Skeletal muscle tissue (tissue), 4 donors: ENCODE data around the gene SEMA4C. TPM values are rescaled to one million over a fixed set of nuclear protein-coding genes. Genes with fewer than 3 reads are reported as not detected.

Experiments used
- H3K27ac ChIP-seq: one replicate; pipeline ENCODE4 v1.7.0; 2013; ENCODE audit warnings: mild to moderate bottlenecking, low read depth, low read length, inconsistent platforms
- H3K27me3 ChIP-seq, 3 donors: one replicate each; pipeline ENCODE4 v1.7.0; 2013; ENCODE audit warnings: low read length in 3 of 3; ENCODE audit not compliant: control insufficient read depth in 3 of 3, insufficient read depth in 3 of 3
- H3K36me3 ChIP-seq, 3 donors: one replicate each; pipeline ENCODE4 v1.7.0; 2013; ENCODE audit warnings: low read length in 3 of 3; ENCODE audit not compliant: control insufficient read depth in 3 of 3, insufficient read depth in 3 of 3
- H3K4me1 ChIP-seq, 3 donors: one replicate each; pipeline ENCODE4 v1.7.0; 2013; ENCODE audit warnings: low read length in 3 of 3, mild to moderate bottlenecking in 3 of 3; ENCODE audit not compliant: control insufficient read depth in 3 of 3, insufficient read depth in 3 of 3
- H3K4me3 ChIP-seq, 3 donors: one replicate each; pipeline ENCODE4 v1.7.0; 2013; ENCODE audit warnings: low read length in 3 of 3
- H3K9ac ChIP-seq, 3 donors: one replicate each; pipeline ENCODE4 v1.7.0; 2013; ENCODE audit warnings: low read length in 3 of 3, mild to moderate bottlenecking in 3 of 3, moderate library complexity in 2 of 3, low read depth in 1 of 3
- H3K9me3 ChIP-seq, 3 donors: one replicate each; pipeline ENCODE4 v1.7.0; 2013; ENCODE audit warnings: low read length in 3 of 3; ENCODE audit not compliant: control insufficient read depth in 3 of 3
- total RNA-seq: library from RNA; depleted of rRNA; stranded (reverse); fragments of >200 nt; gene quantifications from one replicate; pipeline ENCODE4 v1.2.3, GENCODE V29; 2014
- donor health status: Osteomylitis.

The SEMA4C gene
- total RNA-seq, 1 donor from 2014 or later, result 29.7 TPM

DNA sequence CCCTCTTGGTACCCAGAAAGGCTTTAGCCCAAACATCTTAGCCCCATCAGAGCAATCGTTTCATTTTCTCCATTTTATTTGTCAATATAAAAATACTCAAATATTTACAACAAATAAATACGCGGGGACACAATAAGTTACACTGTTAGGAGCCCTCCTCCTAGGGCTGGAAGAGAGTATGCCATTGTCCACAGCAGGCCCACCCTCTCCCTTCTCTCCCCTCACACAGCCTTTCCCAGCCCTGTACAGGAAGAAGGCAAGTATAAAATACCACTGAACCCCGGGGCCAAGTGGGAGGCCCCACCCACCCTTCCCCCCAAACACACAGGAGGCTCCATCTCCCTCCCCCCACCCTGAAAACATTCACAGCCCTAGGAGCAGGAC, 10.2 kb downstream of the SEMA4C start:
- Histone ChIP-seq H3K9ac (no peak overlapping the region), H3K27me3 (no peaks in the 10 kb centered on the region), H3K4me1 (peaks cover 19 to 31% (median 27%) of the 10 kb centered on the region in 3 donors), H3K36me3 (peaks cover 28 to 35% (median 32%) of the 10 kb centered on the region in 3 donors), H3K9me3 (no peaks in the 10 kb centered on the region), H3K4me3 (no peak overlapping the region), H3K27ac (peak overlapping the region; percentile 41)

DNA sequence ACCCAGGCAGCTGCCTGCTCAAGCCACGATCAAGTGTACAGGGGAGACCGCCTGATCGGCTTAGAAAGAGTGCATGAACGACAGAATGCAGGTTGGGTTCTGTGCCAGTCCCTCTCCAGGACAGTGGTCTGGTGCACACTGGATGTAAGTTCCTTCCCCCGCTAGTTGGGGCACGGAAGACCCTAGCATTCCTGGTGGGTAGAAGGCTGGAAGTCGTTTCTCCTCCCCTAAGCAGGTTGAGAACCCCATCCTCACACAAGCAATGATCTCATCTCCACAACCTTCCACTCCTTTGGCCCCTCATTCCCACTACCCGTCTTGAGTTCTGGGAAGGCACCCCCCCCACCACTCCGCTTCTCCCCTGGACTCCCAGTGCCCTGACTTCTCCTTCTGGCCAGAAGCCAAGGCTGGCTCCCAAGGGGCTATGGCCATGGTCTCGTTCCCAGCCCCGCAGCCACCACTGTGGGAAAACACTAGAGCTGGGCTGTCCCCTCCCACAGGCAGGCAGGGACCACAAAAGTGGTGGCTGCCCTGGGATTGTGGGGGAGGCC, 10.7 kb downstream of the SEMA4C start:
- Histone ChIP-seq H3K27ac (peak overlapping the region; percentile 41), H3K9me3 (no peaks in the 10 kb centered on the region), H3K36me3 (peaks cover 26 to 30% (median 29%) of the 10 kb centered on the region in 3 donors), H3K9ac (peak overlapping the region; percentile 0 to 81 (median 43)), H3K27me3 (no peaks in the 10 kb centered on the region), H3K4me3 (peak overlapping the region in 2 of 3 donors; percentile 24 to 70), H3K4me1 (peaks cover 19 to 26% (median 25%) of the 10 kb centered on the region in 3 donors)

DNA sequence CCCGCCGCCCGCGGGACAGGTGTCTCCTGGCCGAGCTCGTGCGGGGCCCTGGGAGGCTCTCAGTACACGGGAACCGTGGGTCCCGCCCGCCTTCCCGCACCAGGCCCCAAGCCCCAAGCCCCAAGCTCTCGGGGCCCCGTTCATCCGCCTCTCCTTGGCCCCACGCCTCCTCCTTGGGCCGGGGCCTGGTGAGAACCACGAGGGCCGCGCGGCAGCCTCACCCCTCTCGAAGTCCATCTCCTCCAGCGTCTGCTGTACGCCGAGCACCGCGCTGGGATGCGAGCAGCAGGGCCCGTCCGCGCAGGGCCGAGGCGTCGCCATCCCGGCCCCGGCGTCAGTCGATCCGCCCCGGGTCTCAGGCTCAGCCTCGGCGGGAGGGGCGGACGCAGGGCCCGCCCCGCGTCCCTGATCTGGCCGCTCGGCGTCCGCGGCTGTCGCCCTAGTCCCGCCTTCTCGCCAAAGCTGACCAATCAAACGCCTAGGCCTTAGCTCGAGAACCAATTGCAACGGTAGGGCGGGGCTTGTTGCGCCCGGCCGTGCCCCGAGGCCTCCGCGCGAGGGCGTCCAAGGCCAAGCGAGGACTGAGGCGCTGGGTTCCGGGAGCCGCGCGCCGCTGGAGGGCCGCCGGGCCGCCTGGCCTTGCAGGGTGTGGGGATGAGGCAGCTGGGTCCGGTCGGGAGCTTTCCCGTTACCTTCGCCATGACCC, 12.1 kb downstream of the SEMA4C start, which contains the start of gene ANKRD39:
TSS of gene ANKRD39 (minus strand) at position 350 of the 706 bp plus-strand sequence. CDS start at position 321, 29 bp downstream.
- no peaks in the 10 kb centered on the region for H3K9me3 ChIP-seq
- peaks cover 19 to 26% (median 25%) of the 10 kb centered on the region in 3 donors for H3K4me1 ChIP-seq
- peak within 1 kb of the TSS; percentile 69 to 86 (median 86) for H3K4me3 ChIP-seq
- H3K27me3 ChIP-seq, result no peaks in the 10 kb centered on the region
- H3K27ac ChIP-seq, result peak within 1 kb of the TSS; percentile 65
- H3K36me3 ChIP-seq, result peaks cover 19 to 26% (median 24%) of the 10 kb centered on the region in 3 donors
- peak within 1 kb of the TSS; percentile 67 to 92 (median 73) for H3K9ac ChIP-seq

DNA sequence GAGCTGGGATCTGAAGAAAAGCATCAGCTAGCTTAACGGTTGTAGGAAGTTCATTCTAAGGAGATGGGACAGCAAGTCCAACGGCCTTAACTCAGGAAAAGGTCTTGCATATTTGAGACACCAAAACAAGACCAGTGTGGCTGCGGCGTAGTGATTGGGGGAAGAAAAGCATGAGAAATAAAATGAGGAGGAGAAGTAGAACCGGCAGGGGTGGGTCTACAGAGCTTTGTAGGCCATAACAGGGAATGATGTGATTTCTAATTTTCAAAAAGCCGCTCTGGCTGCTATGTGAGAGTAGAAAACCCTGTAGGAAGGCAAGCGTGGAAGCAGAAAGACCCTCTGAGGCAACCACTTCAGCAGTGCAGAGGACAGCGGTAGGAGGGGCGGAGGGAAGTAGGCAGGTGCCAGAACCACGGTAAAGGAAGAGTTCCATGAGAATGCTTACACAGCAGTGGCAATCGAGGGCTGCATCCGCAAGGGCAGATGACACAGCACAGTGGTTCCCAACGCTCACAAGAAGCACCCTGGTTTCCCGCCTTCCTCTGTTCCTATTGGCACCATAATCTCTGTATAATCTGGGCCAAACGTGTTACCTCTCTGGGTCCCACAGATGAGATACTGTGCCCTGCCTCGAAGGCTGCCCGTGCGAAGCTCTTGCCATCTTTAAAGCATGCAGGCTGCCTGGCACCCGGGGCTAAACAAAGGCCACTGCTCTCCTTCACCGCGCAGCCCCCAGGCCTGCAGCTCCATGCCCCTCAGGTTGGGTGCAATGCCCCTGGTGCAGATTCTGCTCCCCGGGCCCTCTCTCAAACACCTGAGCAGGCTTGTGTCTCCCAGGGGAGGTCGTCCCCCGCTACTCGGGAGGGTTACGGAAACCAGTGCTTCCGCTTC, 12.9 kb downstream of the SEMA4C start:
- H3K9me3 ChIP-seq, result no peaks in the 10 kb centered on the region
- H3K4me3 ChIP-seq, result peak overlapping the region; percentile 69 to 86 (median 86)
- H3K36me3 ChIP-seq, result peaks cover 20 to 29% (median 26%) of the 10 kb centered on the region in 3 donors
- no peaks in the 10 kb centered on the region for H3K27me3 ChIP-seq
- peak overlapping the region; percentile 65 for H3K27ac ChIP-seq
- H3K9ac ChIP-seq, result peak overlapping the region; percentile 67 to 92 (median 73)
- peaks cover 19 to 26% (median 25%) of the 10 kb centered on the region in 3 donors for H3K4me1 ChIP-seq

DNA sequence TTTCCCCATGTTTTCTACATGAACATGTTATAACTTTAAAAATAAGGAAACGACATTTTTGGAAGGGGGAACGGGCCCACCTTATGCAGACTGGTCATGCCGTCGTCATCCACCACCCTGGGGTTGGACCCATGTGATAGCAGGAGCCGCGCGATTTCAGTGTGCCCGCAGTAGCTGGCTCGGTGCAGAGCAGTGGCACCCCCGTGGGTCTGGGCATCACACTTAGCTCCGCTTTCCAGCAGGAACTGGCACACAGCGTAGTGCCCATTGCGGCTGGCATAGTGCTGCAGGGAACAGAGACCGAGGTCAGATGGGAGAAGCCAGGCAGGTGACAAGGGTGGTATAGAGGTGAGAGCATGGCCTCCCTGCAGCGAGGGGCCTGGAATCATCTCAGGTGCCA, 16.6 kb downstream of the SEMA4C start:
- H3K27ac ChIP-seq, result no peak overlapping the region
- peaks cover 20 to 32% (median 21%) of the 10 kb centered on the region in 3 donors for H3K36me3 ChIP-seq
- no peaks in the 10 kb centered on the region for H3K27me3 ChIP-seq
- no peaks in the 10 kb centered on the region for H3K9me3 ChIP-seq
- peaks cover 9 to 13% (median 10%) of the 10 kb centered on the region in 3 donors for H3K4me1 ChIP-seq
- H3K4me3 ChIP-seq, result no peak overlapping the region
- H3K9ac ChIP-seq, result no peak overlapping the region

DNA sequence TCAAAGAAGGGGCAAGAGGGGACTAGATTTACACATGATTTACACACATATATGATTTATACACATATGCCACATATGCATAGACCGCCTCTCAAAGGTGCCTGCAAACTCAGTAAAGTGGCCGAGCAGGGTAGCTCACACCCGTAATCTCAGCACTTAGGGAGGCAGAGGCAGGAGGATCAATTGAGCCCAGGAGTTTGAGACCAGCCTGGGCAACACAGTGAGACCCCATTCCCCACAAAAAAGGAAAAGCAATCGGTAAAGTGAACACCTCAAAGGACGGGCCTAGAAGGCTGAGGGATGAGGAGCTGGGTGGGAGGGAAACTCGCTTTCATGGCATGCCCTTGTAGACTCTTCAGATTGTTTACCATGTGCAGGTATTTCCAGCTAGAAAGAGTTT, 17.2 kb downstream of the SEMA4C start:
- H3K27ac ChIP-seq, result no peak overlapping the region
- H3K4me1 ChIP-seq, result peaks cover 12 to 16% (median 13%) of the 10 kb centered on the region in 3 donors
- H3K27me3 ChIP-seq, result no peaks in the 10 kb centered on the region
- H3K36me3 ChIP-seq, result peaks cover 23 to 33% (median 25%) of the 10 kb centered on the region in 3 donors
- no peak overlapping the region for H3K4me3 ChIP-seq
- H3K9me3 ChIP-seq, result no peaks in the 10 kb centered on the region
- no peak overlapping the region for H3K9ac ChIP-seq

DNA sequence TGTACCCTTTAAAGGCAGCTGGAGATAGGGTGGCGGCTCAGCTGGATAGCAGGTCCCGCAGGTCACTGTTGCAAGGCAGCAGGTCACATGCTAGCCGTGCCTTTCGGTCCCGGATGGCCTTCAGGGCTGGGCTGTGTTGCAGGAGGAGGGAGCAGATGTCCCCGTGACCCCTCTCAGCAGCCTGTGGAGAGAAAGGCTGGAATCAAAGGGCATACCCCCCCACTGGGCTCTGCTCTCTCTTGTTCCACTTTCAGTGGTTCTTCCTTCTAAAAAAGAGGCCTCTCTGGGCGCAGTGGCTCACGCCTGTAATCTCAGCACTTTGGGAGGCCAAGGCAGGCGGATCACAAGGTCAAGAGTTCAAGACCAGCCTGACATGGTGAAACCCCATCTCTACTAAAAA, 21.6 kb downstream of the SEMA4C start:
- H3K4me3 ChIP-seq, result peak overlapping the region in 1 of 3 donors; percentile 13
- no peaks in the 10 kb centered on the region for H3K27me3 ChIP-seq
- H3K9ac ChIP-seq, result no peak overlapping the region
- peaks cover 8 to 13% (median 12%) of the 10 kb centered on the region in 3 donors for H3K4me1 ChIP-seq
- no peaks in the 10 kb centered on the region for H3K9me3 ChIP-seq
- no peak overlapping the region for H3K27ac ChIP-seq
- H3K36me3 ChIP-seq, result peaks cover 19 to 38% (median 25%) of the 10 kb centered on the region in 3 donors

DNA sequence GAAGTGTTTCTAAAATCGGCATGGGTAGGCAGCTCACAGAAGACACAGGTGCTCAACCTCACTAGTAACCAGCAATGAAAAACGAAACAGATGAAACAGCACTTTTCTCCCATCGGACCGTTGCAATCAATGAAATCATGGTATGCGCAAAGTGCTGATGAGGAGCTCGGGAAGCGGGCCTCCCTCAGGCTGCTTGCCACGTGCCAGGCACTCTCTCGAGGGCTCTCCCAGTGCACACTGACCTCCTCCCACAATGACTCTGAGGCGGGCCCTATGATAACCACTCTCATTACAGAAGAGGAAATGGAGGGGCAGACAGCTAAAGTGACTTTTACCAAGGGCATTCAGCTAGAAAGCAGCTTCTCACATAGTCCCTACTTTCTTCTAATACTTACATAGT, 22.3 kb downstream of the SEMA4C start:
- H3K4me3 ChIP-seq, result no peak overlapping the region
- H3K36me3 ChIP-seq, result peaks cover 18 to 32% (median 20%) of the 10 kb centered on the region in 3 donors
- no peaks in the 10 kb centered on the region for H3K27me3 ChIP-seq
- no peaks in the 10 kb centered on the region for H3K9me3 ChIP-seq
- H3K4me1 ChIP-seq, result peaks cover 8 to 13% (median 12%) of the 10 kb centered on the region in 3 donors
- no peak overlapping the region for H3K9ac ChIP-seq
- H3K27ac ChIP-seq, result no peak overlapping the region

DNA sequence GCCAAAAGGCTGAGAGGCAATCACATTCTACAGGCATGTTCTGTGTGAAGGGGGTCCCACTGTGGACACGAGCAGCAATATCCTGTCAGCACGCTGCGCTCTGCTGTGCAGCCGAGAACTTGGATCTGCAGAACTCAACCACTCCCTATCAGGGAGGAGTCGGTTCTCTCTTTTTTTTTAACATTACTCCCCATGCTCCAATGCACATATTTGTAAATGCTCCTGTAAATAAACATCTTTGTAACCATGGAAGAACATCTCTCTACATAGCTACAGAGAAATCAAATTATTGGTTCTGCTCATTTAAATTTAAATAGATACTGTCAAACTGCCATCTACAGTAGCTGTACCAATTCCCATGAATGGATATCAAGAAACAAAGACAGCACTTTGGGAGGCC, 23.1 kb downstream of the SEMA4C start:
- Histone ChIP-seq H3K27ac (no peak overlapping the region), H3K4me3 (no peak overlapping the region), H3K36me3 (peaks cover 18 to 27% (median 24%) of the 10 kb centered on the region in 3 donors), H3K27me3 (no peaks in the 10 kb centered on the region), H3K9ac (no peak overlapping the region), H3K9me3 (no peaks in the 10 kb centered on the region), H3K4me1 (peaks cover 8 to 13% (median 12%) of the 10 kb centered on the region in 3 donors)
